ENCODE results near the gene LRIG1. TPM values are rescaled to one million over a fixed set of nuclear protein-coding genes. Genes with fewer than 3 reads are reported as not detected.

The LRIG1 gene
- total and polyA plus RNA-seq, 10 of the 15 experiments (the other 5 are each of a cell fraction or from before 2014, with no cell fraction given), result 0.84 to 16.4 (median 8.1) TPM

GRCh38 chr3:66383023-66383422, 117.8 kb downstream of the LRIG1 start:
- H3K4me1 ChIP-seq (ENCODE audit: control insufficient read depth, insufficient read depth, low read length), result peaks cover 20% of the 10 kb centered on the region
- POLR2A ChIA-PET, result interaction anchor here (0.7 kb wide), 1 partner anchor 11 kb away, joined by 3 read pairs; no protein-coding TSS in a partner anchor
- no peaks in the 10 kb centered on the region for H3K79me2 ChIP-seq (ENCODE audit: control insufficient read depth, insufficient read depth, low read length)
- H3K36me3 ChIP-seq (ENCODE audit: control insufficient read depth in 2 of 2, insufficient read depth in 2 of 2, low read length in 1 of 2), result peaks cover 4 to 22% of the 10 kb centered on the region in 2 experiments
- no peak overlapping the region for H3K4me3 ChIP-seq
- peaks cover 7% of the 10 kb centered on the region; the same call in 2 of the 3 replicates for H3K9me3 ChIP-seq (replicated peaks; ENCODE audit: control insufficient read depth, insufficient read depth, low read length)
- RAD21 ChIA-PET (ENCODE audit: unreplicated experiment), result no interaction called here
- no peak overlapping the region for H2AFZ ChIP-seq (ENCODE audit: control insufficient read depth, low read depth, low read length)
- TF ChIP-seq POLR2A (IDR thresholded peaks at IDR 0.05; ENCODE audit: low read depth, low read length) (peak; percentile 23; the same call in 1 of the 2 replicates), RAD51 (IDR thresholded peaks at IDR 0.05) (no peak)
- FAIRE-seq, result no peak
- SMC1A ChIA-PET (ENCODE audit: uncharacterized antibody, unreplicated experiment), result no interaction called here
- WGBS (ENCODE audit: insufficient coverage, insufficient replicate concordance, low lambda C conversion rate, missing lambda C conversion rate), result 97% methylated on average over 18 of the region's 18 CpGs
- H3K27me3 ChIP-seq (replicated peaks in 1 of 2; ENCODE audit: control insufficient read depth in 2 of 2, insufficient read depth in 2 of 2, low read length in 1 of 2), result no peaks in the 10 kb centered on the region
- no peak overlapping the region for H3K9ac ChIP-seq (ENCODE audit: control insufficient read depth, insufficient read depth, low read length)
- BruUV-seq (replicated peaks), result no TSS peak
- ATAC-seq, result no peak
- intact Hi-C loops (cut with micrococcal nuclease; ENCODE audit: unreplicated experiment), result no loop called here
- CTCF ChIA-PET, result no interaction called here
- in situ Hi-C loops (cut with MboI), result no loop called here
- no peaks in the 10 kb centered on the region for H4K20me1 ChIP-seq (ENCODE audit: control insufficient read depth, insufficient read depth)
- H3K27ac ChIP-seq (ENCODE audit: control insufficient read depth, insufficient read depth), result no peak overlapping the region
- no peak overlapping the region for H3K4me2 ChIP-seq (ENCODE audit: control insufficient read depth, insufficient read depth)
- no peak for DNase-seq (ENCODE audit: low read depth, low spot score)

GRCh38 chr3:66382142-66382541, 118.7 kb downstream of the LRIG1 start:
- FAIRE-seq (no peak), DNase-seq (ENCODE audit: low read depth, low spot score) (no peak), ATAC-seq (no peak)
- Histone ChIP-seq H3K36me3 (ENCODE audit: control insufficient read depth in 2 of 2, insufficient read depth in 2 of 2, low read length in 1 of 2) (peaks cover 4 to 22% of the 10 kb centered on the region in 2 experiments), H2AFZ (ENCODE audit: control insufficient read depth, low read depth, low read length) (no peak overlapping the region), H3K9me3 (replicated peaks; ENCODE audit: control insufficient read depth, insufficient read depth, low read length) (peaks cover 7% of the 10 kb centered on the region; the same call in 2 of the 3 replicates), H3K4me1 (ENCODE audit: control insufficient read depth, insufficient read depth, low read length) (peaks cover 18% of the 10 kb centered on the region), H3K27ac (ENCODE audit: control insufficient read depth, insufficient read depth) (no peak overlapping the region), H3K9ac (ENCODE audit: control insufficient read depth, insufficient read depth, low read length) (no peak overlapping the region), H4K20me1 (ENCODE audit: control insufficient read depth, insufficient read depth) (no peaks in the 10 kb centered on the region), H3K27me3 (replicated peaks in 1 of 2; ENCODE audit: control insufficient read depth in 2 of 2, insufficient read depth in 2 of 2, low read length in 1 of 2) (no peaks in the 10 kb centered on the region), H3K4me3 (no peak overlapping the region), H3K4me2 (ENCODE audit: control insufficient read depth, insufficient read depth) (no peak overlapping the region), H3K79me2 (ENCODE audit: control insufficient read depth, insufficient read depth, low read length) (no peaks in the 10 kb centered on the region)
- intact Hi-C loops (cut with micrococcal nuclease; ENCODE audit: unreplicated experiment) (no loop called here), in situ Hi-C loops (cut with MboI) (no loop called here)
- no TSS peak for BruUV-seq (replicated peaks)
- RAD21 ChIA-PET (ENCODE audit: unreplicated experiment), result no interaction called here
- POLR2A ChIA-PET, result no interaction called here
- SMC1A ChIA-PET (ENCODE audit: uncharacterized antibody, unreplicated experiment), result interaction anchor here (1.3 kb wide), 1 partner anchor 105 kb away, joined by 3 read pairs; no protein-coding TSS in a partner anchor
- WGBS (ENCODE audit: insufficient coverage, insufficient replicate concordance, low lambda C conversion rate, missing lambda C conversion rate), result 96% methylated on average over 10 of the region's 10 CpGs
- CTCF ChIA-PET, result interaction anchor here (1.5 kb wide), 1 partner anchor 105 kb away, joined by 3 read pairs; no protein-coding TSS in a partner anchor
- TF ChIP-seq MAX (IDR thresholded peaks at IDR 0.05; ENCODE audit: low read depth, low read length) (no peak), ZBTB40 (IDR thresholded peaks at IDR 0.05; ENCODE audit: borderline replicate concordance) (no peak), IRF3 (IDR thresholded peaks at IDR 0.05) (no peak), CTCF (IDR thresholded peaks at IDR 0.05 in 2 of 3, conservative IDR thresholded peaks at IDR 0.05 in 1 of 3; ENCODE audit: control insufficient read depth in 2 of 3, extremely low read depth in 1 of 3, insufficient read depth in 1 of 3, low read depth in 3 of 3, low read length in 3 of 3) (no peak), CHD4 (IDR thresholded peaks at IDR 0.05) (no peak), BACH1 (IDR thresholded peaks at IDR 0.05; ENCODE audit: borderline replicate concordance) (no peak)
